HCT116 (cell line): ENCODE results near the gene ADAM20. TPM values are rescaled to one million over a fixed set of nuclear protein-coding genes. Genes with fewer than 3 reads are reported as not detected.

Experiments used
- ATAC-seq: fragments of 200-7000 bp; cut with Tn5 transposase; 2 replicates; pipeline ENCODE4 v1.9.1; 2020; ENCODE audit warnings: mild to moderate bottlenecking, moderate library complexity
- BruUV-seq: library from RNA; stranded (reverse); fragments of 400-500 nt; replicated peaks from 2 replicates; lab custom pipeline; 2021; lab: Mats Ljungman, UMichigan
- CTCF ChIA-PET: fragments of 300-600 bp; sonication (Branson Sonifier 250); formaldehyde crosslinking; loops from one replicate; lab custom pipeline; 2021; ENCODE audit warnings: antibody characterized with exemption; lab: Charles Lee
- POLR2A ChIA-PET: fragments of 300-600, 350-600 bp; sonication (Branson Sonifier 250); formaldehyde crosslinking; loops from one replicate; lab custom pipeline; 2021; ENCODE audit warnings: antibody characterized with exemption; lab: Charles Lee
- RAD21 ChIA-PET, 2 experiments: fragments of 300-600 bp; sonication (Branson Sonifier 250); formaldehyde crosslinking; loops; one replicate each; lab custom pipeline; 2023; ENCODE audit warnings: low total read pairs in 2 of 2; ENCODE audit not compliant: uncharacterized antibody in 2 of 2, unreplicated experiment in 2 of 2, low non-redundant PET in 1 of 2; lab: Charles Lee
- DNase-seq: peaks from one replicate; pipeline ENCODE4 v3.0.0-alpha.2; 2010; ENCODE audit warnings: low read depth, low spot score
- H2AFZ ChIP-seq: fragments of 200-600 bp; shearing (Covaris generic), sonication (generic); 2 replicates; pipeline ENCODE4 v1.6.1; 2017; ENCODE audit warnings: low read depth, mixed run types, mixed read lengths, antibody characterized with exemption, low read length; ENCODE audit not compliant: poor library complexity, severe bottlenecking
- H3K27ac ChIP-seq: 2 replicates; pipeline ENCODE4 v1.5.1; 2012; ENCODE audit warnings: low read depth, low read length
- H3K27me3 ChIP-seq: fragments of 200-600 bp; sonication (generic); 2 replicates; pipeline ENCODE4 v1.6.1; 2016; ENCODE audit warnings: mixed run types, low read length, mixed read lengths; ENCODE audit not compliant: insufficient read depth
- H3K36me3 ChIP-seq, 2 experiments: fragments of 200-500 bp in 1 of 2; fragments of 200-600 bp in 1 of 2; sonication (Bioruptor generic) in 1 of 2; sonication (generic) in 1 of 2; 2 replicates each; pipeline versions ENCODE4 v1.5.1 to v1.6.1; 2014 to 2016; ENCODE audit warnings: low read length in 2 of 2, inconsistent platforms in 1 of 2, mixed read lengths in 1 of 2, mixed run types in 1 of 2; ENCODE audit not compliant: insufficient read depth in 2 of 2, control insufficient read depth in 1 of 2
- H3K4me1 ChIP-seq, 2 experiments: fragments of 200-600 bp in 1 of 2; sonication (generic) in 1 of 2; 2 replicates each; pipeline versions ENCODE4 v1.5.1 to v1.6.1; 2012 to 2017; ENCODE audit warnings: low read length in 2 of 2, inconsistent platforms in 1 of 2, mild to moderate bottlenecking in 1 of 2, mixed read lengths in 1 of 2, mixed run types in 1 of 2, moderate library complexity in 1 of 2; ENCODE audit not compliant: insufficient read depth in 2 of 2, control insufficient read depth in 1 of 2
- H3K4me2 ChIP-seq: fragments of 200-600 bp; sonication (generic); 2 replicates; pipeline ENCODE4 v1.6.1; 2017; ENCODE audit warnings: mixed run types, low read length, mixed read lengths
- H3K4me3 ChIP-seq, 2 experiments: fragments of 200-600 bp in 1 of 2; sonication (generic) in 1 of 2; replicated peaks in 1 of 2; 2 replicates each; pipeline ENCODE4 v1.5.1; 2011 to 2016; ENCODE audit warnings: low read length in 2 of 2, control low read depth in 1 of 2, low read depth in 1 of 2, mild to moderate bottlenecking in 1 of 2, mixed read lengths in 1 of 2, mixed run types in 1 of 2
- H3K79me2 ChIP-seq: fragments of 200-600 bp; sonication (generic); 2 replicates; pipeline ENCODE4 v1.6.1; 2017; ENCODE audit warnings: mild to moderate bottlenecking, mixed run types, low read length, moderate library complexity, mixed read lengths; ENCODE audit not compliant: insufficient read depth
- H3K9ac ChIP-seq: fragments of 200-600 bp; sonication (generic); 2 replicates; pipeline ENCODE4 v1.6.1; 2016; ENCODE audit warnings: low read length, mixed read lengths
- H3K9me2 ChIP-seq: fragments of 200-600 bp; sonication (generic), shearing (Covaris generic); 2 replicates; pipeline ENCODE4 v1.6.1; 2017; ENCODE audit warnings: mixed run types, mild to moderate bottlenecking, moderate library complexity; ENCODE audit not compliant: insufficient read depth
- H3K9me3 ChIP-seq, 2 experiments: fragments of 200-500 bp in 1 of 2; fragments of 200-600 bp in 1 of 2; sonication (Bioruptor generic) in 1 of 2; sonication (generic) in 1 of 2; 2 replicates each; pipeline ENCODE4 v1.6.1; 2014 to 2017; ENCODE audit warnings: low read length in 2 of 2, mixed read lengths in 2 of 2, inconsistent platforms in 1 of 2, low read depth in 1 of 2, mild to moderate bottlenecking in 1 of 2, mixed run types in 1 of 2, moderate library complexity in 1 of 2; ENCODE audit not compliant: control insufficient read depth in 1 of 2, insufficient read depth in 1 of 2
- H4K20me1 ChIP-seq: fragments of 200-600 bp; sonication (generic), shearing (Covaris generic); 2 replicates; pipeline ENCODE4 v1.6.1; 2017; ENCODE audit warnings: mixed run types, mild to moderate bottlenecking, moderate library complexity; ENCODE audit not compliant: insufficient read depth
- CBX3 ChIP-seq: IDR thresholded peaks from 2 replicates; pipeline ENCODE4 v1.6.1; 2012; ENCODE audit warnings: low read depth
- CEBPB ChIP-seq: IDR thresholded peaks from 2 replicates; pipeline ENCODE4 v1.6.1; 2012; ENCODE audit warnings: low read depth
- JUND ChIP-seq: IDR thresholded peaks from 2 replicates; pipeline ENCODE4 v1.6.1; 2012
- TCF7L2 ChIP-seq: IDR thresholded peaks from 2 replicates; pipeline ENCODE4 v1.7.0; 2011; ENCODE audit warnings: borderline replicate concordance, inconsistent platforms; ENCODE audit not compliant: insufficient read depth, insufficient read length; ENCODE audit errors: extremely low read depth
- ZBTB33 ChIP-seq: IDR thresholded peaks from 2 replicates; pipeline ENCODE4 v1.6.1; 2011; ENCODE audit warnings: mild to moderate bottlenecking, low read length, moderate library complexity; ENCODE audit not compliant: insufficient replicate concordance; ENCODE audit errors: extremely low read depth
- intact Hi-C: fragments of 100-400 bp; cut with micrococcal nuclease; formaldehyde crosslinking; loops from 2 replicates; pipeline ENCODE4 v1.10.0; 2022
- total RNA-seq: library from RNA; stranded (reverse); gene quantifications from one replicate; pipeline ENCODE4 v1.2.1, GENCODE V29; 2021; ENCODE audit not compliant: unreplicated experiment

ADAM20 gene
- total RNA-seq, 1 experiment from 2014 or later = 0.57 TPM

GRCh38 chr14:70573050-70573449 lies 38.2 kb upstream of the ADAM20 start:
- Histone ChIP-seq H3K4me3 (no peak overlapping the region), H3K4me2 (no peak overlapping the region), H2AFZ (no peak overlapping the region), H3K27me3 (no peaks in the 10 kb centered on the region), H3K4me1 (no peaks in the 10 kb centered on the region), H3K9ac (no peak overlapping the region), H3K9me3 (no peaks in the 10 kb centered on the region), H3K36me3 (no peaks in the 10 kb centered on the region), H3K9me2 (no peaks in the 10 kb centered on the region), H3K27ac (no peak overlapping the region), H4K20me1 (peaks cover 2% of the 10 kb centered on the region; the same call in 1 of the 2 replicates), H3K79me2 (no peaks in the 10 kb centered on the region)
- ChIA-PET POLR2A (no interaction called here), CTCF (no interaction called here), RAD21 (no interaction called here)
- BruUV-seq = no TSS peak
- intact Hi-C loops = no loop called here
- ATAC-seq (no peak), DNase-seq (no peak)
- TF ChIP-seq CEBPB = no peak
- TF ChIP-seq JUND = no peak
- no peak for TF ChIP-seq TCF7L2
- no peak for TF ChIP-seq CBX3

GRCh38 chr14:70571139-70571538 lies 36.3 kb upstream of the ADAM20 start:
- H3K4me2 ChIP-seq = no peak overlapping the region
- H2AFZ ChIP-seq = no peak overlapping the region
- H4K20me1 ChIP-seq = peaks cover 4% of the 10 kb centered on the region; the same call in 1 of the 2 replicates
- H3K4me3 ChIP-seq = no peak overlapping the region
- no peak for TF ChIP-seq ZBTB33
- intact Hi-C loops = no loop called here
- no peaks in the 10 kb centered on the region for H3K79me2 ChIP-seq
- H3K27ac ChIP-seq = no peak overlapping the region
- no peaks in the 10 kb centered on the region for H3K27me3 ChIP-seq
- H3K9ac ChIP-seq = no peak overlapping the region
- ChIA-PET RAD21 (no interaction called here), POLR2A (interaction anchor here (1.4 kb wide), 1 partner anchor 23 kb away, joined by 3 read pairs; no protein-coding TSS in a partner anchor), CTCF (no interaction called here)
- H3K9me2 ChIP-seq = no peaks in the 10 kb centered on the region
- H3K4me1 ChIP-seq = no peaks in the 10 kb centered on the region
- DNase-seq (no peak), ATAC-seq (no peak)
- BruUV-seq = no TSS peak
- H3K9me3 ChIP-seq = no peaks in the 10 kb centered on the region
- H3K36me3 ChIP-seq = no peaks in the 10 kb centered on the region
